Measurements from ENCODE around the gene RAB3D.

The RAB3D gene

DNA sequence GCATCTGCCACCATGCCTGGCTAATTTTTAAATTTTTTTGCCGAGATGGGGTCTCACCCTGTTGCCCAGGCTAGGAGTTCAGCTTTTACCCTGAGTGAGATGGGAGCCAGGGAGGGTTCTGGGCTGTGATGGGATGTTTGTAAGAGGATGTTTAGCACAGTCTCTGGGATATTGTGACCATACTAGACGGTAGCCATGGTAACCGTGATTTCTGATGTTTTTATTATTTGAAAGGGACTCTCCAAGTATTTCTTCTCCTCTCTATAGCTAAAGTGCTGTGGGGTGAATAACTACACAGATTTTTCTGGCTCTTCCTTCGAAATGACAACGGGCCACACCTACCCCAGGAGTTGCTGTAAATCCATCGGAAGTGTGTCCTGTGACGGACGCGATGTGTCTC lies 33.1 kb downstream of the RAB3D start:
- H3K27ac ChIP-seq: no peak overlapping the region
- no peak for TF ChIP-seq ZFX (IDR thresholded peaks at IDR 0.05; ENCODE audit: borderline replicate concordance)
- TF ChIP-seq, protein P1, sequence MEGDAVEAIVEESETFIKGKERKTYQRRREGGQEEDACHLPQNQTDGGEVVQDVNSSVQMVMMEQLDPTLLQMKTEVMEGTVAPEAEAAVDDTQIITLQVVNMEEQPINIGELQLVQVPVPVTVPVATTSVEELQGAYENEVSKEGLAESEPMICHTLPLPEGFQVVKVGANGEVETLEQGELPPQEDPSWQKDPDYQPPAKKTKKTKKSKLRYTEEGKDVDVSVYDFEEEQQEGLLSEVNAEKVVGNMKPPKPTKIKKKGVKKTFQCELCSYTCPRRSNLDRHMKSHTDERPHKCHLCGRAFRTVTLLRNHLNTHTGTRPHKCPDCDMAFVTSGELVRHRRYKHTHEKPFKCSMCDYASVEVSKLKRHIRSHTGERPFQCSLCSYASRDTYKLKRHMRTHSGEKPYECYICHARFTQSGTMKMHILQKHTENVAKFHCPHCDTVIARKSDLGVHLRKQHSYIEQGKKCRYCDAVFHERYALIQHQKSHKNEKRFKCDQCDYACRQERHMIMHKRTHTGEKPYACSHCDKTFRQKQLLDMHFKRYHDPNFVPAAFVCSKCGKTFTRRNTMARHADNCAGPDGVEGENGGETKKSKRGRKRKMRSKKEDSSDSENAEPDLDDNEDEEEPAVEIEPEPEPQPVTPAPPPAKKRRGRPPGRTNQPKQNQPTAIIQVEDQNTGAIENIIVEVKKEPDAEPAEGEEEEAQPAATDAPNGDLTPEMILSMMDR (IDR thresholded peaks at IDR 0.05): no peak

DNA sequence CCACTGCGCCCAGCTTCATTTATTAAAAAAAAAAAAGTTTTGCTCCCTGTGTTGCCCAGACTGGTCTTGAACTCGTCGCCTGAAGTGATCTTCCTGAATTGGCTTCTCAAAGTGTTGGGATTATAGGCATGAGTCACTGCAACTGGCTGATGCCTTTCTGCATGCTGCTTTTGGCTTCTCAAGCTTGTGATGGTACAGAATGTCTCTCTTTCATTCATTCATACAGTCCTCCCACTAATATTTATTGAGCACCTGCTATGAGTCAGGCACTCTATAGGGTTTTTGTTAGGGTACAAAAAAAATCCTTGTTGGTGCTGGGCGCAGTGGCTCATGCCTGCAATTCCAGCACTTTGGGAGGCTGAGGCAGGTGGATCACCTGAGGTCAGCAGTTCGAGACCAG lies 34.5 kb downstream of the RAB3D start:
- TF ChIP-seq, protein P1 (IDR thresholded peaks at IDR 0.05): no peak
- TF ChIP-seq ZFX (IDR thresholded peaks at IDR 0.05; ENCODE audit: borderline replicate concordance): no peak
- H3K27ac ChIP-seq: no peak overlapping the region

DNA sequence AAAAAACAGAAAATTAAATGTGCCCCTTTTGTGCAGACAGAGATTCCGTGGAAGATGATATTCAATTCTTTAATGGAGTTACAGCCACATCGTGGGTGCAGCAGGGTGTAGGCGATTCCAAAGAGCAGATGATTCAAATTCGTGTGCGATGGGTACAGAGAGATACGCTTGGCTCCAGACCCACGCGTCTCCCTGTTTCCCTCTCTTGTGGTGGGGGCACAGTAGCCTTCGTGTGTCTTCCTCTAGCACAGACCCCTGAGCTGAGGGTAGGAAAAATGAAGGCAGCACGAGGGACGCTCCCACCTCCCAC lies 38.7 kb downstream of the RAB3D start:
- no peak for TF ChIP-seq ZFX (IDR thresholded peaks at IDR 0.05; ENCODE audit: borderline replicate concordance)
- TF ChIP-seq, protein P1 (IDR thresholded peaks at IDR 0.05): no peak
- no peak overlapping the region for H3K27ac ChIP-seq

DNA sequence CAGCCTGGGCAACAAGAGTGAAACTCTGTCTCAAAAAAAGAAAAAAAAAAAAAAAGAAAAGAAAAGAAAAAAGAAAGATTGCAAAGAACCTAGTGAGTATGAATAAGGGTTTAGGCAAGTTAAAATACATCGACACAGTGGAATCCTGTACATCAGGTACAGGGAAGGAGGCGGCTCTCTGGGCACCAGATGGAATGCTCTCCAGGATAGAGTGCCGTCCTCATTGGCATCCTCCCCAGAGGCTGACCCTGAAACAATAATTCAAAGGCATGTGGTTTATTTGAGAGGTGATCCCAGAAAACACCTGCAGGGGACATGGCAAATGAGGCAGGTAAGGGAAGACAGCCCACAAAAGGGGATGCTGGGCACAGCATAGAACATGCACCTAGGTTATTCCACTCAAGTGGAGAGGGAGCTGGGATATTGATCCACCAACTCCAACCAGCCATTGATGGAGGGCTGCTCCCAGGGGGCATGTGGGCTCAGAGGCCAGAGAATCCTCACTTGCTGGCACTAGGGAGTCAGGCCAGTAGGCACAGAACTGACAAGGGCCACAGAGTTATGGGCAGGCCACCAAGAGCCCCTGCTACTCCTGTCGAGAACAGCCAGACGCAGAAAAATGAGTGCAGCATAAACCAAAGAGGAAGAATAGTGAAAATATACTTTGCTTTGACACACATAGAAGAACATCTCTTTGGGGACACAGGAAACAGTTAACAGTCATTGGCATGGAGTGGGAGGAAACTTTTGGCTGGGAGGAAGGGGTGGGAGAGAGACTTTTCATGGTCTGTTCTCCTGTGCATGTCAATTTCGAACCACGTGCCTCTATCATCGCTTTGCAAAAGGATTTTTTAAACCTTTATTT lies 39.3 kb downstream of the RAB3D start:
- TF ChIP-seq, protein P1 (IDR thresholded peaks at IDR 0.05): no peak
- no peak for TF ChIP-seq ZFX (IDR thresholded peaks at IDR 0.05; ENCODE audit: borderline replicate concordance)
- H3K27ac ChIP-seq: no peak overlapping the region

DNA sequence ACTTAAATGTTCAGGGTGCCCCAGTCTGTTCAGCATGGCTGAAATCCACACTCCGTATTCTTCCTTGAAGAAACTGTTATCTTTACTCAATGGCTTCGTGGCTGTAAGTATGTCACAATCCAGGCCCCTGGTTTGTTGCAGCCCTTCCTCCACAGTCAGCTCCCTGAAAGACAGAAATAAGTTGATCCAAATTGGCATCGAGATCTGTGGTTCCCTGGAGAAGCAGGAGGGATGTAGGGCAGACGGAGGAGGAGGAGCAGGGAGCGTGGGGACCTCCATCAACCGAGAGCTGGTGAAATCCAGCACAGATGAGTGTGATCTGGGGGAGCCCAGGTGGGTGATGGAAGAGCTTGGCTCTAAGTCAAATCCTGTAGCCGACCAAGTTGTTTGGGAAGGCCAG lies 43.2 kb downstream of the RAB3D start:
- no peak overlapping the region for H3K27ac ChIP-seq
- TF ChIP-seq, protein P1 (IDR thresholded peaks at IDR 0.05): no peak
- no peak for TF ChIP-seq ZFX (IDR thresholded peaks at IDR 0.05; ENCODE audit: borderline replicate concordance)

DNA sequence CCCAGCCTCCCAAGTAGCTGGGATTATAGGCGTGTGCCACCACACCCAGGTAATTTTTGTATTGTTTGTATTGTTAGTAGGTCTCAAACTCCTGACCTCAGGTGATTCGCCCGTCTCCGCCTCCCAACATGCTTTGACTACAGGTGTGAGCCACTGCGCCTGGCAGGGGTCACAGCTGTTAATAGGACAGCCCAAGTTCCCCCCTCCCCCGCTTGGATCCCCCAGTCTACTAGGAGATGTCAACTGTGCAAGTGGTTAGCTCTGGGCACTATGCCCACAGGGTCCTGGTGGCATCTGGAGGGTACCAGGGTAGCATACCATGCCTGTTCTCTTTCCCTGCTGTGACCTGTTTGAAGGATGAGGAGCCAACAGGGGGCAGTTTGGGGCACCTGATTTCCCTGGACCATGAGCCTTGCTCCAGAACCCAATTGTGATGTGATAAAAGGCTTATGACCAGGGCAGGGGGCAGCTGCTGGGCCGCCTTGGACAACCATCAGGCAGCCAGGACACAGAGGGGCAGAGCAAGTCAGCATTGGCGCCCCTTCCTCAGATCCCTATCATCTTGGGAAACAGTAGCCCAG lies 43.7 kb downstream of the RAB3D start, which contains the start of gene TSPAN16:
TSPAN16 (plus strand) TSS at position 496 of the 581 bp plus-strand sequence. CDS start 138 bp downstream, outside the sequence.
- TF ChIP-seq, protein P1 (IDR thresholded peaks at IDR 0.05): no peak
- TF ChIP-seq ZFX (IDR thresholded peaks at IDR 0.05; ENCODE audit: borderline replicate concordance): no peak
- no peak within 1 kb of the TSS for H3K27ac ChIP-seq

DNA sequence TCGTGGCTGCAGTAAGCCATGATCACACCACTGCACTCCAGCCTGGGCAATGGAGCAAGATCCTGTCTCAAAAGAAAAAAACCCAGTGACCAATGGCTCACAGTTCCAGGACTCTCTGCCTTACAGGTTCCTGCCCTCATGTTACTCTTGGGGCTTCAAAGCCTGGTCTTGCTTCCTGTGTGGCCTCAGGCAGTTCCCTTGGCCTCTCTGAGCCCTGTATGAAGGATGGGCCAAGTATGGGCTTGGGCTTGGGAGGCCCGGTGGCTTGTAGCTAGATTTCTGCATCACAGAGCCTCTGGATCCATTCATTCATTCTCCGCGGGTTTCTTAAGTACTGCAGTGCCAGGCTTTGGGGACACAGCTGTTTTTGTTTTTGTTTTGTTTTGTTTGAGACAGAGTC lies 44.3 kb downstream of the RAB3D start:
- no peak overlapping the region for H3K27ac ChIP-seq
- no peak for TF ChIP-seq ZFX (IDR thresholded peaks at IDR 0.05; ENCODE audit: borderline replicate concordance)
- TF ChIP-seq, protein P1 (IDR thresholded peaks at IDR 0.05): no peak
